ENCODE results near the gene SMPD3.

The SMPD3 gene

DNA sequence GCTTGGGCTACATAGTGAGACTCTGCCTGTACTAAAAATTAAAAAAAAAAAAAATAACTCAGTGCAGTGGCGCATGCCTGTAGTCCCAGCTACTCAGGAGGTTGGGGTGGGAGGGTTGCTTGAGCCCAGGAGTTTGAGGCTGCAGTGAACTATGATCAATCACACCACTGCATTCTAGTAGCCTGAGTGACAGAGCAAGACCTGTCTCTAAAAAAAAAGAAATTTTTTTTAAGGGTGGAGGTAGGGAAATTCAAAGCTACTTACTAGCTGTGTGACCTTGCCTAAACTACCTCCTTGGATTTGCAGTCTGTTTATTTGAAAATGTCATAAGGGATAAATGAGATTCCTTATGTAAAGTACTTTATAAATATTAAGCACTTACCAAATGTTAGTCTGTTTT is 3.4 kb upstream of the SMPD3 start:
- TF ChIP-seq, protein P1, sequence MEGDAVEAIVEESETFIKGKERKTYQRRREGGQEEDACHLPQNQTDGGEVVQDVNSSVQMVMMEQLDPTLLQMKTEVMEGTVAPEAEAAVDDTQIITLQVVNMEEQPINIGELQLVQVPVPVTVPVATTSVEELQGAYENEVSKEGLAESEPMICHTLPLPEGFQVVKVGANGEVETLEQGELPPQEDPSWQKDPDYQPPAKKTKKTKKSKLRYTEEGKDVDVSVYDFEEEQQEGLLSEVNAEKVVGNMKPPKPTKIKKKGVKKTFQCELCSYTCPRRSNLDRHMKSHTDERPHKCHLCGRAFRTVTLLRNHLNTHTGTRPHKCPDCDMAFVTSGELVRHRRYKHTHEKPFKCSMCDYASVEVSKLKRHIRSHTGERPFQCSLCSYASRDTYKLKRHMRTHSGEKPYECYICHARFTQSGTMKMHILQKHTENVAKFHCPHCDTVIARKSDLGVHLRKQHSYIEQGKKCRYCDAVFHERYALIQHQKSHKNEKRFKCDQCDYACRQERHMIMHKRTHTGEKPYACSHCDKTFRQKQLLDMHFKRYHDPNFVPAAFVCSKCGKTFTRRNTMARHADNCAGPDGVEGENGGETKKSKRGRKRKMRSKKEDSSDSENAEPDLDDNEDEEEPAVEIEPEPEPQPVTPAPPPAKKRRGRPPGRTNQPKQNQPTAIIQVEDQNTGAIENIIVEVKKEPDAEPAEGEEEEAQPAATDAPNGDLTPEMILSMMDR (IDR thresholded peaks at IDR 0.05; ENCODE audit: insufficient read depth, low read length, poor library complexity, severe bottlenecking): no peak
- H3K36me3 ChIP-seq (ENCODE audit: control insufficient read depth, insufficient read depth, low read length): no peaks in the 10 kb centered on the region
- no peak for DNase-seq (ENCODE audit: extremely low read depth, insufficient read length)
- H3K27me3 ChIP-seq (replicated peaks; ENCODE audit: control insufficient read depth, insufficient read depth, low read length): no peaks in the 10 kb centered on the region
- no peak overlapping the region for H3K4me3 ChIP-seq (replicated peaks; ENCODE audit: low read depth, low read length)

DNA sequence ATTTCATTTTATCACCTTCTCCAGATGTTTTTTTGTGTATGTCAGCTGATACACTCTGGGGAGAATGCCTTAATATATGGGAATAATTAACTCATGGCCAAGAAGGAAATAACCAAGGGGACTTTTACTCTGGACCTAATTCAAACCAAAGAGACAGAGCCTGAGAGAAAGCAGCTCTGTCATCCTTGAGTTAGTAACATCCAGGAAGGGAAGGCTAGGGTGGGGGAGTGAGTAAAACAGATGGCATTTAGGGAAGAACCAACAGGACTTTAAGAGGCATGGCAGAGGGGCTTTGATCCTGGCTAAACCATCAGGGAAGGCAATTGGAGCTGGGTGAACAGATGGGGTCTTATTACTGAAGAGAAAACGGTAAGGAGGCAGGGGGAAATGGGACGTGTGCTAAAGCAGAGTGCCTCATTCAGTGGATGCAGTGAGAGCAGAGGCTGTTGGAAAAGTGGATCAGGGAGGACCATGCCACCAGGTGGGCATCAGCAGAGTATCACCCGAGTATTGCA is 2.5 kb upstream of the SMPD3 start:
- H3K36me3 ChIP-seq (ENCODE audit: control insufficient read depth, insufficient read depth, low read length): no peaks in the 10 kb centered on the region
- TF ChIP-seq, protein P1 (IDR thresholded peaks at IDR 0.05; ENCODE audit: insufficient read depth, low read length, poor library complexity, severe bottlenecking): no peak
- no peaks in the 10 kb centered on the region for H3K27me3 ChIP-seq (replicated peaks; ENCODE audit: control insufficient read depth, insufficient read depth, low read length)
- DNase-seq (ENCODE audit: extremely low read depth, insufficient read length): no peak
- H3K4me3 ChIP-seq (replicated peaks; ENCODE audit: low read depth, low read length): no peak overlapping the region

DNA sequence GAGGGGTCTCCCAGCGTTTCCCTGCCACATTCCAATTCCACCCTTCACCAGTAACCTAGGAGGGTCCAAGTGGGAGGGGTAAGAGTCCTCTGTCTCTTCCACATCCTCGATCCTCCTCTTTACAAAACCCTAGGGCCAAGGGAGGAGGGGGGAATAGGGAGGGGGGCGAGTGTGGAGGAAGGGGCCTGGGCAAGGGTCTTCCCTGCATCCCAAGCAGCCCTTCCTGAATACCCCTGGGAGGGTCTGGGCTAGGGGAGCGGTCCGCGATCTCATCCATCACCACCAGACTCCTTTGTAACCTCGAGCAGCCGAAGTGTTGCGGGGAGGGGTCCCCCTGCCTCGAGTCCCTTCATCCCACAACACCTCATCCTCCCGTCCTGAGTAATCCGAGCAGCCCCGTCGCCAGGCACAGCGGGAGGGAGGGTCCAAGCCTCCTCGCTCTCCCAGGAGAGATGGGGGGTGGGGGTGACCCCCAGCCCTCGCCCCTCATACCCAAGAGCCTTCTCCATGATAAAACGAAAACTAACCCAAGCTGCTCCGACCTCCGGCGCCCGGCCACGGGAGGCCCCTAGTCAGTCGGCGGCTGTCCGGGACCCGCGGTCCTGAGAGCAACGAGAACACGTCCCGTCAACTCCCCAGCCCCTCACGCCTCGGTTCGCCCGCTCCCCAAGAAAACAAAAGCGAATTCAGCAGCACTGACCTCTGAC is 502 bp downstream of the SMPD3 start:
- TF ChIP-seq, protein P1 (IDR thresholded peaks at IDR 0.05; ENCODE audit: insufficient read depth, low read length, poor library complexity, severe bottlenecking): no peak
- peak overlapping the region; percentile 55 for H3K4me3 ChIP-seq (replicated peaks; ENCODE audit: low read depth, low read length)
- no peak for DNase-seq (ENCODE audit: extremely low read depth, insufficient read length)
- no peaks in the 10 kb centered on the region for H3K27me3 ChIP-seq (replicated peaks; ENCODE audit: control insufficient read depth, insufficient read depth, low read length)
- no peaks in the 10 kb centered on the region for H3K36me3 ChIP-seq (ENCODE audit: control insufficient read depth, insufficient read depth, low read length)

DNA sequence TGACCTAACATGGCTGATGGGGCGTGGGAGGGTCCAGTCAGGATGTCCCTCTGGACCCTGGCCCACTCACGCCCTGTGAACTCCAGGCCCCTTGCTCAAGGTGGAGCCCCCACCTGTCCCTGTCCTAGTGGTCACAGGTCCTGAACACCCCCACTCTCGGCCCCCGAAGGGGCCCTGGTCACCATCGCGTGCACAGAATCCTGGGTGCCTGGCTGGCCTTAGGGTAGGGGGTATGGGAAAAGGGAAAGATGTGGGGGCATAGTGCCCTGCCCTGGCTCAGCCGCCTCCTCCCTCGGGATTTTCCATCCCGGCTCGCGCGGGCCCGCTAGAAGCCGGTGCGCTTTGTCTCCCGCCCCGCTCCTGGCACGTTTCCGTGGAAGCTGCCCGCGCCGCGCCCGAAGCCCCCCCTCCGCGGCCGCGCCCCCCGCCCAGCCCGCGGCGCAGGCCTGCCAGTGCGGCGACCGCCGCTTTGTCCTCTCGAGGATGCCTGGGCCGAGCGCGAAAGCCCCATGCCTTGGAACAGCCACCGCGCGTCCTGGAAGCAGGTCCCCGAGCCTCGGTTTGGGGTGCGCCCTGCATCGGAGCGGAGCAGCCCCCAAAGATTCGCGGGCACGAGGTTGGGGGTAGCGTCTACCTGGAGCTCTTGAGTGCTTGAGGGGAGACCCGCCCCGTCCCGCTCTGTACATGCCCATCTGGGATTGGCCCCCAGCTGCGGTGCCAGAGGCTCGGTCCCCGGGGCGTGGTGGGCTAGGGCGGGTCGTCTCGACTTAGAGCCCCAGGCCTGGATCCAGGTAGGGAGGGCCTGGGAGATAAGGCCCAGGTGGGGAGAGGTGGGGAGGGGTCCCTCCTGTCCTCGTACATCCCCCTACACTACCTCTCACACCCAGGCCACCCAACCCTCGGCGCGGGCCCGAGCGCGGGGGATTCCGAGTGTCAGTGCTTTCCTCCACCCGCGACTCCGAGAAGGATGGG is 1.3 kb downstream of the SMPD3 start:
- Histone ChIP-seq H3K27me3 (replicated peaks; ENCODE audit: control insufficient read depth, insufficient read depth, low read length) (no peaks in the 10 kb centered on the region), H3K36me3 (ENCODE audit: control insufficient read depth, insufficient read depth, low read length) (no peaks in the 10 kb centered on the region), H3K4me3 (replicated peaks; ENCODE audit: low read depth, low read length) (no peak overlapping the region)
- TF ChIP-seq, protein P1 (IDR thresholded peaks at IDR 0.05; ENCODE audit: insufficient read depth, low read length, poor library complexity, severe bottlenecking): no peak
- no peak for DNase-seq (ENCODE audit: extremely low read depth, insufficient read length)

DNA sequence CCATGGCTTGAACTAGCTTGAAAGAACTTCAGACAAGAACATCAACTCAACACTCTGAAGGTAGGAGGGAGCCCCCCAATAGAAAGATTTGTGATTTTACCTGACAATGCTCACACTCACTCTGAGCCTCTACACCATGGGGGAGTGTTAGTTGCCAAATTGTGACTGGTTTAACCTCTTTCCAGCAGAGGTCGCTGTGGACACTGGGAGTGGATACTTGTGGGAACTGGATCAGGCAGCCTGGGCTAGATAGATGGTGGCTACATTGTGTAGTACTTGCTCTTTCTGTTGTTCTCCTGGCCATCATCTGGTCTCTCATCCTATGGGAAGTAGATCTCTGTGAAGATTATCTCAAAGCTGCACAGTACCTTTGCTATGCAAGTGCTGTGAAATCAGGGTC is 2.9 kb downstream of the SMPD3 start:
- Histone ChIP-seq H3K4me3 (replicated peaks; ENCODE audit: low read depth, low read length) (no peak overlapping the region), H3K27me3 (replicated peaks; ENCODE audit: control insufficient read depth, insufficient read depth, low read length) (no peaks in the 10 kb centered on the region; the same call in 1 of the 2 replicates), H3K36me3 (ENCODE audit: control insufficient read depth, insufficient read depth, low read length) (no peaks in the 10 kb centered on the region)
- no peak for DNase-seq (ENCODE audit: extremely low read depth, insufficient read length)
- TF ChIP-seq, protein P1 (IDR thresholded peaks at IDR 0.05; ENCODE audit: insufficient read depth, low read length, poor library complexity, severe bottlenecking): peak; percentile 68

All from GM06990 (cell line).